Measurements from ENCODE around the gene XPO1. TPM values are rescaled to one million over a fixed set of nuclear protein-coding genes. Genes with fewer than 3 reads are reported as not detected.
"Not testable (repeated sequence)": the region's sequence is repeated elsewhere in the genome, so short reads cannot be mapped to it uniquely, and the experiment has no call there.

The XPO1 gene
- total and polyA plus RNA-seq, 2 donors (not counting 3 experiments of a cell fraction or from before 2014, with no cell fraction given) = 46.7 to 166 TPM

GRCh38 chr2:61454972-61455371 lies 83.2 kb downstream of the XPO1 start:
- FAIRE-seq; H3K4me3 ChIP-seq (replicated peaks in 1 of 3; ENCODE audit: insufficient read depth in 1 of 3, low read depth in 1 of 3, low read length in 3 of 3); H3K27ac ChIP-seq (ENCODE audit: insufficient read depth, low read depth, low read length); H3K4me1 ChIP-seq (ENCODE audit: control insufficient read depth, extremely low read depth, insufficient read depth, low read length); H3K9me1 ChIP-seq (replicated peaks; ENCODE audit: control insufficient read depth, extremely low read depth, insufficient read depth, low read length); H4K20me1 ChIP-seq (replicated peaks; ENCODE audit: control insufficient read depth, extremely low read depth, insufficient read depth, low read length); H2AFZ ChIP-seq (ENCODE audit: low read depth, low read length); dilution Hi-C loops (cut with MboI; ENCODE audit: extremely low pct_ligation_motif_present, low sequenced_read_pairs); H3K9me3 ChIP-seq (replicated peaks; ENCODE audit: control insufficient read depth, insufficient read depth, low read length); H3K27me3 ChIP-seq (ENCODE audit: control insufficient read depth in 2 of 2, insufficient read depth in 2 of 2, low read length in 2 of 2); BruUV-seq (replicated peaks); intact Hi-C loops (cut with micrococcal nuclease); DNase-seq (ENCODE audit: low read depth, low spot score); H3K36me3 ChIP-seq (ENCODE audit: control insufficient read depth in 2 of 2, extremely low read depth in 1 of 2, insufficient read depth in 2 of 2, low read length in 2 of 2); H3K4me2 ChIP-seq (ENCODE audit: insufficient read depth, low read length); H3K9ac ChIP-seq (replicated peaks; ENCODE audit: extremely low read depth, insufficient read depth, low read length); POLR2A ChIA-PET: not testable (repeated sequence)
- peaks cover 95% of the 10 kb centered on the region for H3K79me2 ChIP-seq (ENCODE audit: control insufficient read depth, insufficient read depth, low read length)
- CTCF ChIA-PET = interaction anchor here (1.2 kb wide), 1 partner anchor 16 kb away, joined by 3 read pairs; no protein-coding TSS in a partner anchor

GRCh38 chr2:61454383-61454782 lies 83.8 kb downstream of the XPO1 start:
- no peaks in the 10 kb centered on the region for H3K9me1 ChIP-seq (replicated peaks; ENCODE audit: control insufficient read depth, extremely low read depth, insufficient read depth, low read length)
- peaks cover 3% of the 10 kb centered on the region for H3K4me1 ChIP-seq (ENCODE audit: control insufficient read depth, extremely low read depth, insufficient read depth, low read length)
- intact Hi-C loops (cut with micrococcal nuclease) (no loop called here), dilution Hi-C loops (cut with MboI; ENCODE audit: extremely low pct_ligation_motif_present, low sequenced_read_pairs) (no loop called here)
- BruUV-seq (replicated peaks) = no TSS peak
- POLR2A ChIA-PET = no interaction called here
- H3K27me3 ChIP-seq (ENCODE audit: control insufficient read depth in 2 of 2, insufficient read depth in 2 of 2, low read length in 2 of 2) = no peaks in the 10 kb centered on the region
- no peak for FAIRE-seq
- H3K9me3 ChIP-seq (replicated peaks; ENCODE audit: control insufficient read depth, insufficient read depth, low read length) = no peaks in the 10 kb centered on the region
- H3K9ac ChIP-seq (replicated peaks; ENCODE audit: extremely low read depth, insufficient read depth, low read length) = no peak overlapping the region
- DNase-seq (ENCODE audit: low read depth, low spot score) = no peak
- no peak overlapping the region for H2AFZ ChIP-seq (ENCODE audit: low read depth, low read length)
- H3K27ac ChIP-seq (ENCODE audit: insufficient read depth, low read depth, low read length) = no peak overlapping the region
- no peaks in the 10 kb centered on the region for H4K20me1 ChIP-seq (replicated peaks; ENCODE audit: control insufficient read depth, extremely low read depth, insufficient read depth, low read length)
- CTCF ChIA-PET = no interaction called here
- no peak overlapping the region for H3K4me3 ChIP-seq (replicated peaks in 1 of 3; ENCODE audit: insufficient read depth in 1 of 3, low read depth in 1 of 3, low read length in 3 of 3)
- H3K4me2 ChIP-seq (ENCODE audit: insufficient read depth, low read length) = no peak overlapping the region
- TF ChIP-seq CTCF (IDR thresholded peaks at IDR 0.05; ENCODE audit: extremely low read depth in 1 of 2, insufficient read depth in 1 of 2, low read depth in 1 of 2, low read length in 2 of 2) = no peak
- no peak for TF ChIP-seq MYC (IDR thresholded peaks at IDR 0.05; ENCODE audit: low read depth, low read length)
- H3K79me2 ChIP-seq (ENCODE audit: control insufficient read depth, insufficient read depth, low read length) = peaks cover 95% of the 10 kb centered on the region
- no peaks in the 10 kb centered on the region for H3K36me3 ChIP-seq (ENCODE audit: control insufficient read depth in 2 of 2, extremely low read depth in 1 of 2, insufficient read depth in 2 of 2, low read length in 2 of 2)
